HepG2 (cell line): ENCODE results near the gene SETD1A. TPM values are rescaled to one million over a fixed set of nuclear protein-coding genes. Genes with fewer than 3 reads are reported as not detected.
A peak's percentile ranks its signal among the peaks of the same experiment; 100 is the strongest.

Experiments
- BRCA1 ChIP-seq: sonication (generic); formaldehyde crosslinking; IDR thresholded peaks from 2 replicates; pipeline ENCODE4 v1.4.0; 2020; ENCODE audit warnings: missing genetic modification reagents
- CREB1 ChIP-seq, 2 experiments: fragments of 450-650 bp in 1 of 2; IDR thresholded peaks; 2 replicates each; pipeline ENCODE4 v1.6.1; 2016 to 2017; ENCODE audit warnings: control low read depth in 1 of 2, mild to moderate bottlenecking in 1 of 2, missing compliant biosample characterization in 1 of 2, missing genetic modification characterization in 1 of 2
- ELF3 ChIP-seq: IDR thresholded peaks from 2 replicates; pipeline ENCODE4 v1.6.1; 2016; ENCODE audit warnings: missing genetic modification reagents, missing compliant biosample characterization
- FLYWCH1 ChIP-seq: sonication (generic); formaldehyde crosslinking; IDR thresholded peaks from 2 replicates; pipeline ENCODE4 v1.8.1; 2023; ENCODE audit warnings: mild to moderate bottlenecking, missing genetic modification reagents
- HIVEP1 ChIP-seq: sonication (generic); formaldehyde crosslinking; IDR thresholded peaks from 2 replicates; pipeline ENCODE4 v1.4.0; 2020; ENCODE audit warnings: mild to moderate bottlenecking, missing genetic modification reagents
- HNF4A ChIP-seq: sonication (generic); formaldehyde crosslinking; IDR thresholded peaks from 2 replicates; pipeline ENCODE4 v1.4.0; 2020; ENCODE audit warnings: missing genetic modification reagents
- HOXA7 ChIP-seq: sonication (generic); formaldehyde crosslinking; IDR thresholded peaks from 2 replicates; pipeline ENCODE4 v1.8.1; 2022; ENCODE audit warnings: mild to moderate bottlenecking, missing genetic modification reagents, moderate library complexity
- IKZF1 ChIP-seq: fragments of 450-650 bp; IDR thresholded peaks from 2 replicates; pipeline ENCODE4 v1.7.1; 2016
- KAT7 ChIP-seq: IDR thresholded peaks from 2 replicates; pipeline ENCODE4 v1.6.1; 2018; ENCODE audit warnings: borderline replicate concordance, missing compliant biosample characterization
- KLF6 ChIP-seq: IDR thresholded peaks from 2 replicates; pipeline ENCODE4 v1.8.0; 2016; ENCODE audit warnings: missing biosample characterization, missing genetic modification reagents
- KMT2B ChIP-seq: IDR thresholded peaks from 2 replicates; pipeline ENCODE4 v1.6.1; 2016; ENCODE audit warnings: missing genetic modification reagents, missing compliant biosample characterization
- NCOA5 ChIP-seq: sonication (generic); formaldehyde crosslinking; IDR thresholded peaks from 2 replicates; pipeline ENCODE4 v1.4.0; 2020; ENCODE audit warnings: missing genetic modification reagents
- NONO ChIP-seq, 2 experiments: fragments of 450-650 bp in 1 of 2; sonication (generic) in 1 of 2; formaldehyde crosslinking in 1 of 2; IDR thresholded peaks in 1 of 2; conservative IDR thresholded peaks in 1 of 2; 2 replicates each; pipeline versions ENCODE4 v1.6.1 to v1.8.0; 2017 to 2022; ENCODE audit warnings: mild to moderate bottlenecking in 1 of 2, missing genetic modification reagents in 1 of 2, moderate library complexity in 1 of 2
- NR2F1 ChIP-seq, 2 experiments: fragments of 450-650 bp in 1 of 2; formaldehyde crosslinking in 1 of 2; IDR thresholded peaks; 2 replicates each; pipeline versions ENCODE4 v1.5.0 to v1.6.1; 2016 to 2020; ENCODE audit warnings: mild to moderate bottlenecking in 1 of 2, missing compliant biosample characterization in 1 of 2, missing genetic modification reagents in 1 of 2, moderate library complexity in 1 of 2
- NR3C1 ChIP-seq: sonication (generic); formaldehyde crosslinking; IDR thresholded peaks from 2 replicates; pipeline ENCODE4 v1.4.0; 2020; ENCODE audit warnings: missing genetic modification reagents
- SCMH1 ChIP-seq: sonication (generic); formaldehyde crosslinking; IDR thresholded peaks from 2 replicates; pipeline ENCODE4 v1.9.0; 2021; ENCODE audit warnings: missing genetic modification reagents, mild to moderate bottlenecking, borderline replicate concordance
- SETDB1 ChIP-seq: sonication (generic); formaldehyde crosslinking; IDR thresholded peaks from 2 replicates; pipeline ENCODE4 v1.5.1; 2020; ENCODE audit warnings: missing genetic modification reagents, mild to moderate bottlenecking, borderline replicate concordance
- SRSF1 ChIP-seq: fragments of 200-400 bp; formaldehyde crosslinking; optimal IDR thresholded peaks from 2 replicates; pipeline ENCODE3; 2017; ENCODE audit warnings: mild to moderate bottlenecking, low read depth, low read length, moderate library complexity
- TBL1XR1 ChIP-seq: fragments of 150-350 bp; IDR thresholded peaks from 2 replicates; pipeline ENCODE4 v1.6.1; 2014; ENCODE audit warnings: borderline replicate concordance, low read length; ENCODE audit not compliant: partially characterized antibody
- XRCC5 ChIP-seq: fragments of 200-400 bp; formaldehyde crosslinking; optimal IDR thresholded peaks from 2 replicates; pipeline ENCODE3; 2017; ENCODE audit warnings: mild to moderate bottlenecking, low read length
- ZC3H13 ChIP-seq: sonication (generic); formaldehyde crosslinking; IDR thresholded peaks from 2 replicates; pipeline ENCODE4 v1.8.1; 2023; ENCODE audit warnings: mild to moderate bottlenecking, missing genetic modification reagents, moderate library complexity
- ZNF143 ChIP-seq: sonication (generic); formaldehyde crosslinking; IDR thresholded peaks from 2 replicates; pipeline ENCODE4 v1.4.0; 2020; ENCODE audit warnings: missing genetic modification reagents
- ZNF264 ChIP-seq: sonication (generic); formaldehyde crosslinking; IDR thresholded peaks from 2 replicates; pipeline ENCODE4 v1.4.0; 2020; ENCODE audit warnings: missing genetic modification reagents
- ZNF296 ChIP-seq: sonication (generic); formaldehyde crosslinking; conservative IDR thresholded peaks from 2 replicates; pipeline ENCODE4 v1.5.0; 2020; ENCODE audit warnings: mild to moderate bottlenecking, missing genetic modification reagents
- ZNF333 ChIP-seq: sonication (generic); formaldehyde crosslinking; IDR thresholded peaks from 2 replicates; pipeline ENCODE4 v1.4.0; 2020; ENCODE audit warnings: mild to moderate bottlenecking, missing genetic modification reagents, borderline replicate concordance
- ZNF569 ChIP-seq: sonication (generic); formaldehyde crosslinking; IDR thresholded peaks from 2 replicates; pipeline ENCODE4 v1.5.0; 2020; ENCODE audit warnings: mild to moderate bottlenecking, missing genetic modification reagents, moderate library complexity, borderline replicate concordance
- ZNF619 ChIP-seq: sonication (generic); formaldehyde crosslinking; IDR thresholded peaks from 2 replicates; pipeline ENCODE4 v1.4.0; 2020; ENCODE audit warnings: mild to moderate bottlenecking, missing genetic modification reagents
- ZNF782 ChIP-seq: sonication (generic); formaldehyde crosslinking; IDR thresholded peaks from 2 replicates; pipeline ENCODE4 v1.4.0; 2020; ENCODE audit warnings: missing genetic modification reagents, mild to moderate bottlenecking, borderline replicate concordance
- polyA plus RNA-seq, 8 experiments: library from polyadenylated mRNA; depleted of rRNA in 3 of 8; stranded (reverse) in 7 of 8; unstranded in 1 of 8; fragments of >200 nt; fragmentation: Illumina TruSeq in 4 of 8; extraction: Trizol in 4 of 8; gene quantifications; 2 replicates each; pipeline versions ENCODE4 v1.2.1 to v1.2.3, GENCODE V29; 2011 to 2016; ENCODE audit warnings: low read depth in 4 of 8, missing spikeins in 1 of 8, mixed read lengths in 1 of 8; ENCODE audit not compliant: insufficient read depth in 1 of 8
- total RNA-seq, 5 experiments: library from RNA; depleted of rRNA; stranded (reverse); fragments of >200 nt; fragmentation: Illumina TruSeq; extraction: Trizol; gene quantifications; 2 replicates each; pipeline ENCODE4 v1.2.3, GENCODE V29; 2016; ENCODE audit warnings: low read depth in 1 of 5
- TF ChIP-seq, protein P1 (sequence below): sonication (generic); formaldehyde crosslinking; IDR thresholded peaks from 2 replicates; pipeline ENCODE4 v1.5.1; 2020; ENCODE audit warnings: mild to moderate bottlenecking, moderate library complexity, missing genetic modification reagents

The SETD1A gene
- total and polyA plus RNA-seq, 2 of the 13 experiments (the other 11 are each of a cell fraction or from before 2014, with no cell fraction given): 3.8 to 5.6 TPM

DNA sequence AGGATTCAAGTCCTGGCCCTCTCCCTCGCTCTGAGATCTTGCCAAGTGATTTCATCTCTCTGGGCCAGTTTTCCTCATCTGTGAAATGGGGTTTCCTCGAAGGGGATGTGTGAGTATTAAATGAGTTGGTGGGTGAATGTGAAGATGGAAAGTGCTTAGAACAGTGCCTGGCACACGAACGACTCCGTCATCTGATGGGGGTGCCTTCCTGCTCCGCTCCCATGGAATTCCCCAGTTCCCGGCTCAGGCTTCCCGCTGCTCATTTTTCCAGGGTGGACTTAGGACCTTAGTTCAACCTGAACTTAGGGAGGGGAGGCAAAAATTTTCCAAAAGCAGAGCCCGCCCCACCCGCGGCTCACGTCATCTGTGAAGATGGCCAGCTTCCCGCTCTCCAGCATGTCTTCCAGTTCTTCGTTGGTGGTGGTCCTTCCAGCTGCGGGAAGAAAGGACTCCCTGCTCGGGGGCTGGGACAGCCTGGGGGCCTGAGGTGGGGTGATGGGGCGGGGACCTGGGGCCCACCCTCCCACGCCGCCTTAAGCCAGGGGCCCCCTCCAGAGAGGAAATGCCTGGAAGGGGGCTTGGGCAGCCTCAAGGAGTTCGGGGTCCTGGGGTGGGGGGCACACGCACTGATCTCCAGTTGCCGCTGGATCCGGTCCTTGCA lies 38.9 kb downstream of the SETD1A start (continued):
- TF ChIP-seq ZNF619: 0 out of 2 replicates have a peak, but pooled peaks have one; percentile 13
- TF ChIP-seq CREB1 (IDR thresholded peaks at IDR 0.05): peak; percentile 61
- peak; percentile 84 for TF ChIP-seq CREB1 (CRISPR knock-in tag; IDR thresholded peaks at IDR 0.05)
- TF ChIP-seq HNF4A: peak; percentile 96
- no peak for TF ChIP-seq NR3C1 (CRISPR knock-in tag)
- peak; percentile 76; the same call in 1 of the 2 replicates for TF ChIP-seq HIVEP1 (CRISPR knock-in tag)
- no peak for TF ChIP-seq ZNF296 (CRISPR knock-in tag)
- TF ChIP-seq ZNF569 (CRISPR knock-in tag): no peak
- TF ChIP-seq SETDB1 (CRISPR knock-in tag): 0 out of 2 replicates have a peak, but pooled peaks have one; percentile 61
- TF ChIP-seq XRCC5: peak; percentile 76
- no peak for TF ChIP-seq IKZF1
- TF ChIP-seq SRSF1: no peak
- peak; percentile 51; the same call in 1 of the 2 replicates for TF ChIP-seq ZNF264 (CRISPR knock-in tag)
- TF ChIP-seq HOXA7 (CRISPR knock-in tag): no peak
- peak; percentile 42 for TF ChIP-seq TBL1XR1
- TF ChIP-seq NCOA5 (CRISPR knock-in tag): no peak
- TF ChIP-seq ZNF782 (CRISPR knock-in tag): no peak
- TF ChIP-seq ELF3: peak; percentile 44; the same call in 1 of the 2 replicates
- TF ChIP-seq NONO (IDR thresholded peaks at IDR 0.05): no peak
- peak; percentile 62; the same call in 1 of the 2 replicates for TF ChIP-seq NONO (CRISPR knock-in tag; conservative IDR thresholded peaks at IDR 0.05)
- peak; percentile 47; the same call in 1 of the 2 replicates for TF ChIP-seq ZC3H13
- TF ChIP-seq ZNF333: no peak
- 0 out of 2 replicates have a peak, but pooled peaks have one; percentile 46 for TF ChIP-seq FLYWCH1 (CRISPR knock-in tag)
- no peak for TF ChIP-seq KAT7 (CRISPR knock-in tag)
- TF ChIP-seq KMT2B: no peak; the same call in 1 of the 2 replicates
- no peak for TF ChIP-seq SCMH1 (CRISPR knock-in tag)
- no peak for TF ChIP-seq ZNF143 (CRISPR knock-in tag)
- TF ChIP-seq NR2F1 (CRISPR knock-in tag; IDR thresholded peaks at IDR 0.05): no peak
- TF ChIP-seq BRCA1 (CRISPR knock-in tag): no peak
- TF ChIP-seq KLF6 (CRISPR knock-in tag): no peak
- TF ChIP-seq, protein P1, sequence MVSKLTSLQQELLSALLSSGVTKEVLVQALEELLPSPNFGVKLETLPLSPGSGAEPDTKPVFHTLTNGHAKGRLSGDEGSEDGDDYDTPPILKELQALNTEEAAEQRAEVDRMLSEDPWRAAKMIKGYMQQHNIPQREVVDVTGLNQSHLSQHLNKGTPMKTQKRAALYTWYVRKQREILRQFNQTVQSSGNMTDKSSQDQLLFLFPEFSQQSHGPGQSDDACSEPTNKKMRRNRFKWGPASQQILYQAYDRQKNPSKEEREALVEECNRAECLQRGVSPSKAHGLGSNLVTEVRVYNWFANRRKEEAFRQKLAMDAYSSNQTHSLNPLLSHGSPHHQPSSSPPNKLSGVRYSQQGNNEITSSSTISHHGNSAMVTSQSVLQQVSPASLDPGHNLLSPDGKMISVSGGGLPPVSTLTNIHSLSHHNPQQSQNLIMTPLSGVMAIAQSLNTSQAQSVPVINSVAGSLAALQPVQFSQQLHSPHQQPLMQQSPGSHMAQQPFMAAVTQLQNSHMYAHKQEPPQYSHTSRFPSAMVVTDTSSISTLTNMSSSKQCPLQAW (CRISPR knock-in tag): peak; percentile 57; the same call in 1 of the 2 replicates
